GM23338 (cell line): ENCODE measurements around the gene TMEM63C.

Experiments used
- CTCF ChIP-seq, 2 experiments: fragments of 200-600 bp in 1 of 2; sonication (generic) in 1 of 2; conservative IDR thresholded peaks; 2 replicates each; pipeline versions ENCODE4 v1.5.1 to v1.6.1; 2016 to 2017; ENCODE audit warnings: antibody characterized with exemption in 2 of 2, low read depth in 2 of 2, mild to moderate bottlenecking in 2 of 2, moderate library complexity in 1 of 2
- EZH2 ChIP-seq: fragments of 200-600 bp; sonication (generic); IDR thresholded peaks from one replicate; pipeline ENCODE4 v1.8.0; 2017; ENCODE audit warnings: antibody characterized with exemption, mild to moderate bottlenecking, low read depth; ENCODE audit not compliant: unreplicated experiment
- EZH2phosphoT487 ChIP-seq: fragments of 200-600 bp; sonication (generic); IDR thresholded peaks from one replicate; pipeline ENCODE4 v1.8.1; 2018; ENCODE audit warnings: antibody characterized with exemption; ENCODE audit not compliant: unreplicated experiment
- POLR2AphosphoS5 ChIP-seq: IDR thresholded peaks from 2 replicates; pipeline ENCODE4 v1.6.1; 2016; ENCODE audit warnings: antibody characterized with exemption, low read depth
- REST ChIP-seq: IDR thresholded peaks from one replicate; pipeline ENCODE4 v1.6.1; 2018; ENCODE audit warnings: antibody characterized with exemption; ENCODE audit not compliant: unreplicated experiment

GRCh38 chr14:77206877-77207389 lies 25.3 kb downstream of the TMEM63C start:
- TF ChIP-seq REST (peak; percentile 21), EZH2 (no peak), CTCF (conservative IDR thresholded peaks at IDR 0.05; ENCODE audit: low read depth in 2 of 2) (peak; percentile 35 to 62), POLR2AphosphoS5 (no peak), EZH2phosphoT487 (no peak)
